NCI-H1105 (cell line): ENCODE data around the gene SIMC1.

ENCODE experiments used
- DNase-seq: peaks from one replicate; lab custom pipeline; 2025; lab: John Stamatoyannopoulos, UW

The SIMC1 gene

GRCh38 chr5:176387384-176387925, 149.2 kb downstream of the SIMC1 start:
- DNase-seq, result no peak

- DNase-seq, result no peak
Measured at GRCh38 chr5:176388003-176388443, 149.8 kb downstream of the SIMC1 start.

GRCh38 chr5:176388444-176389134, 150.4 kb downstream of the SIMC1 start, which contains the start of the genes HIGD2A and NOP16:
Gene HIGD2A (plus strand): TSS chr5:176388751. CDS start chr5:176388820, 69 bp downstream.
Gene NOP16 (minus strand): TSS chr5:176388598. CDS start chr5:176388539, 59 bp downstream.
- peak; percentile 94 for DNase-seq

- no peak for DNase-seq
Measured at GRCh38 chr5:176389135-176390123, 151.2 kb downstream of the SIMC1 start.

- no peak for DNase-seq
Measured at GRCh38 chr5:176391479-176391878, 153.3 kb downstream of the SIMC1 start.

- no peak for DNase-seq
Measured at GRCh38 chr5:176391999-176392398, 153.8 kb downstream of the SIMC1 start.

- no peak for DNase-seq
Measured at GRCh38 chr5:176392526-176392925, 154.3 kb downstream of the SIMC1 start.

GRCh38 chr5:176394096-176394495, 155.9 kb downstream of the SIMC1 start:
- DNase-seq, result no peak

GRCh38 chr5:176394881-176395675, 156.9 kb downstream of the SIMC1 start:
- DNase-seq, result no peak
